Fibroblast of villous mesenchyme (primary cell): Measurements from ENCODE around the gene SHC4. TPM values are rescaled to one million over a fixed set of nuclear protein-coding genes. Genes with fewer than 3 reads are reported as not detected.

Source experiments
- DNase-seq: peaks from one replicate; pipeline ENCODE4 v3.0.0-alpha.2; 2010; ENCODE audit warnings: low read depth
- H3K4me3 ChIP-seq: 2 replicates; pipeline ENCODE4 v1.5.1; 2011; ENCODE audit warnings: low read depth, mild to moderate bottlenecking, low read length
- CTCF ChIP-seq: IDR thresholded peaks from 2 replicates; pipeline ENCODE4 v1.5.1; 2012; ENCODE audit warnings: low read depth, mild to moderate bottlenecking, low read length; ENCODE audit not compliant: insufficient read depth
- total RNA-seq: library from RNA; depleted of rRNA; stranded (reverse); fragments of >200 nt; gene quantifications from 2 replicates; pipeline ENCODE4 v1.2.3, GENCODE V29; 2012

Gene SHC4
- total RNA-seq, 1 donor = 3.5 TPM

DNA sequence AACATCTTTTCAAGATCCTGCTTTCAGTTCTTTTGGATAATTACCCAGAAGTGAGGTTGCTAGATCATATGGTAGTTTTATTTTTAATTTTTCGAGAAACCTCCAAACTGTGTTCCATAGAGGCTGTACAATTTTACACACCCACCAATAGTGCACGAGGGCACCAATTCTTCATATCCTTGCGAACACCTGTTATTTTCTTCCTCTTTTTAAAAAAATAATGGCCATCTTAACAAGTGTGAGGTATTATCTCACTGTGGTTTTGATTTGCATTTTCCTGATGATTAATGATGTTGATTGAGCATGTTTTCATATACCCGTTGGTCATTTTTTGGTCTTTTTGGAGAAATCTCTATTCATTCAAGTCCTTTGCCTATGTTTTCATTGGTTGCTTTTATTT lies 135.2 kb downstream of the SHC4 start:
- no peak for TF ChIP-seq CTCF
- no peak overlapping the region for H3K4me3 ChIP-seq
- no peak for DNase-seq

DNA sequence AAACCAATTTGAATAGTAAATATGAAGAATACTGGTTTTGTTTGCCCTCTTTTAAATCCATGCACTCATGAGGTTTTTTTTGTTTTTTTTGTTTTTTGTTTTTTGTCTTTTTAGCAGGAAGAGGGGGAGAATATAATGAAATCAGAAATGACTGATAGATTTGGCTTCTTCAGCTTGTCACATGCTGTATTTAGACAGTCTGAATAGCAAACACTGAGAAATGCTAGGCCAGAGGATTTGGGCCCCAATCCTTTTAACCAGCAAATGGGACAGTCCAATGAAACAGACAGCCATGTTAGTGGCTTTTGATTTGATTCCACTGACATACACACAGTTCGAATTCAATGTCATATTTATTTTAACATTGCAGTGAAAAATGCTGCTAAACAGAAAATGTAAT lies 138.6 kb downstream of the SHC4 start:
- no peak overlapping the region for H3K4me3 ChIP-seq
- no peak for TF ChIP-seq CTCF
- DNase-seq = no peak

DNA sequence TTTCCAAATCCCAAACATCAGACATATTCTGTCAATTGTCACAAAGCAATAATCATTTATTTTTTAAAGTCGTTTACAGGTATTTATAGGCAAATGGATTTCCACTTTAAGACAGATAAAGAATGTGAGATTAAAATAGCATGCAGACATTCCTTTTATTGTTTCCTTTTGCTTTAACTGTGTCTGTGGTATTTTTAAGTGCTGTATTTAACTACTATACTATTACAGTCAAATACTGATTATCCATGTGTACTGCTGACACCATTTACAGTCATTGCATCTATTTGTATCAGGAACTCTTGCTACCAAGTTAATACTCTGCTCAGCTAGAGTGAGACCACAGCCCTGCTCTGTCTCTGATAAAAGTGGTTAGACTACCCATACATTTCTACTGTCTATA lies 140.0 kb downstream of the SHC4 start:
- no peak overlapping the region for H3K4me3 ChIP-seq
- no peak for DNase-seq
- TF ChIP-seq CTCF = no peak

GRCh38 chr15:48823237-48823636 lies 140.5 kb downstream of the SHC4 start:
- no peak overlapping the region for H3K4me3 ChIP-seq
- DNase-seq = no peak
- peak; percentile 3 for TF ChIP-seq CTCF

DNA sequence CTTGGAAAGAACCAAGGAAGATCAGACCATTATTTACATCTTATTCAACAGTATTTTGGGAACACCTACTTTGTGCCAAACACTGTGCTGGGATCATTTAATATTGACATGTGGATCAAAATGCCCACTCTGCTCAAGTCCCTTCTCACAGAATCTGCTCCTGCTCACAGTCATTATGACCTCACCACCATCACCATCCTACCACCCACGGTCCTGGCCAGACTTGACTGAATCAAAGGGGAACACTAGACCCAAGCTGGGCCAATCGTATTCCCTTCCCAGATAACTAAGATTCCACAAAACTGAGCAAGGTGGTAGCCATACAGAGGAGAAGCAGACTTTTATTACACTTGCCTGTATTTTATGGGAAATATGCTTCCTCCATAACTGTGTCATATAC lies 149.4 kb downstream of the SHC4 start:
- TF ChIP-seq CTCF = no peak
- no peak overlapping the region for H3K4me3 ChIP-seq
- no peak for DNase-seq

DNA sequence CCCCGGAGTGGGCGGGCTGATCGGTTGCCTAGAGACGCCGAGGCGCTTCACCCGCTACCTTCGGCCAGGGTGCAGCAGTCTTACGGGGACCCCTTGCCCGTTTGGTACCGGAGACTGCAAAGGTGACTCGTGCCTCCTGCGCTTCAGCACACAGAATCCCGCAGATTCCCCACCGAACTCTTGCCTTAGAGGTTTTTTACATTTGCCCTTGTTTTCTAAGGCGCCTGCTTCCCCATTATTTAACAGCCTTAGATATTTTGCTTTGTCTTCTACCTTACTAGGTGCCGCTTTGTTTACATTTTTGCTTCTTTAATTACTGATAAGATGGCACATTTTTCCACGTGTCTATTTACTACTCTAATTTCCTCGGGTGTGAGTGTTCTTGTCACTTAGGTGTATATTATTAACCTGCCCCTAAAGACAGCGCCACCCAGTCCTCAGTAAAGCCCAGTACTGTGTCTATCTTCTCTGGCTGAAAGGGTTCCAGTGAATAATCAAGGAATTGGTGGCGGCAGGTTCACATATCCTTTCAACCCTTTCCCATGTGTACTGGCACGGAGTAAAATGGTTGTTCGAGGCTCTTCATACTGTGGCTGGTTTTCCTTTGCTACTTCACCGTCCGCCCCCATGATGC lies 152.3 kb downstream of the SHC4 start:
- TF ChIP-seq CTCF = no peak
- DNase-seq = no peak
- H3K4me3 ChIP-seq = peak overlapping the region; percentile 94
